ENCODE results near the gene TOE1.

Gene TOE1

DNA sequence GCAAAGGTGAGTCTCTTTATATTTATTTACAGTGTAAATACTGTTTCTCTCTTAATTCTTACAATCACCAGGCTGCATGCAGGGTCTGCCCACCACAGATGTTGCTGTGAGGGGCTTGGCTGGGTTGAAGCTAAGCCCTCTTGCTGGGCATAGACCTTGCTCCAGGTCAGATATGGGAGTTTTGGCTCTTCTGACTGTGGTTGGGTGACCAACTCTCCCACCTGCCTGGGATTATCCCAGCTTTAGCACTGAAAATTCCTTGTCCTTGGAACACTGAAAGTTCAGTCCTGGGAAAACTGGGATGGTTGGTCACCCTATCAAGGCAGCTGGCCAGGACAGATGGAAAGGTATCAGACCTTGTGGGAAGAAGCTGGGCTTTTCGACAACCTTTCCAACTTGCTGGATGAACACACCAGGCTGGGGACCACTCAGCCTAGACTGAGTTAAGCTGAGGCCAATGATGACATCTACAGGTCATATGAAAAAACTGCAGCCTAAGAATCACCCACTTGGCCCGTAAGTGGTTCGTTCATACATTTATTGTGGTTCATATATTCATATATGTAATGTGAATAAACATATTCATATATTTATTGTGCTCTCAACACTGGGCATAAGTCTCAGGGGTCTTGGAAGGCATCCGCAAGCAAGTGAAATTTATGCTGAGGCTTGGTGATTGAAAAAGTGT, 39.8 kb upstream of the TOE1 start:
- Histone ChIP-seq H3K36me3 (ENCODE audit: control insufficient read depth, insufficient read depth, low read length) (no peaks in the 10 kb centered on the region), H2BK5ac (ENCODE audit: low read length) (no peak overlapping the region), H3K79me1 (ENCODE audit: low read length) (no peaks in the 10 kb centered on the region), H3K27me3 (ENCODE audit: insufficient read depth, low read length, poor library complexity) (no peaks in the 10 kb centered on the region), H3K4me1 (ENCODE audit: control insufficient read depth, low read depth, low read length) (peaks cover 9% of the 10 kb centered on the region), H3K4me2 (ENCODE audit: low read length) (no peak overlapping the region), H2BK15ac (replicated peaks; ENCODE audit: low read depth) (no peak overlapping the region), H3K9ac (ENCODE audit: low read length) (no peak overlapping the region), H2AK5ac (ENCODE audit: low read length) (no peak overlapping the region), H3K27ac (ENCODE audit: low read depth, low read length) (no peak overlapping the region), H4K8ac (ENCODE audit: low read depth, low read length) (no peak overlapping the region), H4K5ac (ENCODE audit: low read length) (no peak overlapping the region), H3K18ac (ENCODE audit: low read length) (no peak overlapping the region), H3K79me2 (ENCODE audit: control insufficient read depth, insufficient read depth, low read length) (no peaks in the 10 kb centered on the region), H3K56ac (ENCODE audit: low read length) (no peak overlapping the region), H3K4ac (ENCODE audit: low read depth, low read length) (no peak overlapping the region), H3K4me3 (ENCODE audit: low read length) (no peak overlapping the region), H2BK120ac (ENCODE audit: low read depth, low read length) (no peak overlapping the region), H3K23ac (ENCODE audit: low read length) (no peak overlapping the region)
- DNase-seq = peak; percentile 83
- WGBS (ENCODE audit: extremely low coverage, insufficient coverage, low lambda C conversion rate) = no CpG with 5 or more reads among the region's 4 CpGs

DNA sequence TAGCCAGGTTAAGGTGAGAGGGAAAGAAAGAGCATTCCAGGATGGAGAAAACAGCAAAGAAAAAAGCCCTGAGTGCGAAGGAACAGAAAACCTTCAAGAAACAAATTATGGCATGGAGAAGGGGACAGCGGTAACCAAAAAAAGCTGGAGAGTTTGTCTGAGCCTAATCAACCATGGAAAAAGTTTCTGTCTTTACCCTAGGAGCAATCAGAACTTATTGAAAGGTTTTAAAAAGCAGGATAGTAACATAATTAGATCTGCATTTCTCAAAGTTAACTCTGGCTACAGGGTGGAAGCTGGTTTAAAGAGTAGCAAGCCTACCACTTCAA, 39.3 kb upstream of the TOE1 start:
- WGBS (ENCODE audit: extremely low coverage, insufficient coverage, low lambda C conversion rate) = no CpG with 5 or more reads among the region's 2 CpGs
- H4K5ac ChIP-seq (ENCODE audit: low read length) = no peak overlapping the region
- no peak overlapping the region for H3K4me2 ChIP-seq (ENCODE audit: low read length)
- no peaks in the 10 kb centered on the region for H3K79me2 ChIP-seq (ENCODE audit: control insufficient read depth, insufficient read depth, low read length)
- no peaks in the 10 kb centered on the region for H3K27me3 ChIP-seq (ENCODE audit: insufficient read depth, low read length, poor library complexity)
- no peak overlapping the region for H4K8ac ChIP-seq (ENCODE audit: low read depth, low read length)
- no peak overlapping the region for H3K4ac ChIP-seq (ENCODE audit: low read depth, low read length)
- H3K23ac ChIP-seq (ENCODE audit: low read length) = no peak overlapping the region
- DNase-seq = no peak
- H3K36me3 ChIP-seq (ENCODE audit: control insufficient read depth, insufficient read depth, low read length) = no peaks in the 10 kb centered on the region
- no peak overlapping the region for H3K9ac ChIP-seq (ENCODE audit: low read length)
- no peak overlapping the region for H3K4me3 ChIP-seq (ENCODE audit: low read length)
- H3K4me1 ChIP-seq (ENCODE audit: control insufficient read depth, low read depth, low read length) = peaks cover 11% of the 10 kb centered on the region
- no peak overlapping the region for H2BK120ac ChIP-seq (ENCODE audit: low read depth, low read length)
- H3K79me1 ChIP-seq (ENCODE audit: low read length) = no peaks in the 10 kb centered on the region
- no peak overlapping the region for H2AK5ac ChIP-seq (ENCODE audit: low read length)
- H2BK15ac ChIP-seq (replicated peaks; ENCODE audit: low read depth) = no peak overlapping the region
- no peak overlapping the region for H3K18ac ChIP-seq (ENCODE audit: low read length)
- H3K56ac ChIP-seq (ENCODE audit: low read length) = no peak overlapping the region
- no peak overlapping the region for H2BK5ac ChIP-seq (ENCODE audit: low read length)
- no peak overlapping the region for H3K27ac ChIP-seq (ENCODE audit: low read depth, low read length)

DNA sequence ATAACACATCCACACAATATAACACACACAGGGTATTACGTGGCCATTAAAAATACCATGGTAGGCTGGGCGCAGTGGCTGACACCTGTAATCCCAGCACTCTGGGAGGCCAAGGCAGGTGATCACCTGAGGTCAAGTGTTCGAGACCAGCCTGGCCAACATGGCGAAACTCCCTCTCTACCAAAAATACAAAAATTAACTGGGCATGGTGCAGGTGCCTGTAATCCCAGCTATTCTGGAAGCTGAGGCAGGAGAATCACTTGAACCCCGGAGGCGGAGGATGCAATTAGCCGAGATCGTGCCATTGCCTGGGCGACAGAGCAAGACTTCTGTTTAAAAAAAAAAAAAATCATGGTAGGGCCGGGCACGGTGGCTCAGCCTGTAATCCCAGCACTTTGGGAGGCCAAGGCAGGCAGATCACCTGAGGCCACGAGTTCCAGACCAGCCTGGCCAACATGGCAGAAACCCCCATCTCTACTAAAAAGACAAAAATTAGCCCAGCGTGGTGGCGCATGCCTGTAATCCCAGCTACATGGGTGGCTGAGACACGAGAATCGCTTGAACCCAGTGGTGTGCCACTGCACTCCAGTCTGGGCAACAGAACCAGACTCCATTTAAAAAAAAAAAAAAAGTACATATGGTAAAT, 37.3 kb upstream of the TOE1 start:
- no peak overlapping the region for H3K4me3 ChIP-seq (ENCODE audit: low read length)
- H3K79me1 ChIP-seq (ENCODE audit: low read length) = no peaks in the 10 kb centered on the region
- H3K4me2 ChIP-seq (ENCODE audit: low read length) = peak overlapping the region; percentile 46
- no peaks in the 10 kb centered on the region for H3K79me2 ChIP-seq (ENCODE audit: control insufficient read depth, insufficient read depth, low read length)
- no peak overlapping the region for H3K23ac ChIP-seq (ENCODE audit: low read length)
- H2BK5ac ChIP-seq (ENCODE audit: low read length) = no peak overlapping the region
- H3K56ac ChIP-seq (ENCODE audit: low read length) = peak overlapping the region; percentile 96
- no peaks in the 10 kb centered on the region for H3K36me3 ChIP-seq (ENCODE audit: control insufficient read depth, insufficient read depth, low read length)
- H3K18ac ChIP-seq (ENCODE audit: low read length) = no peak overlapping the region
- no peaks in the 10 kb centered on the region for H3K27me3 ChIP-seq (ENCODE audit: insufficient read depth, low read length, poor library complexity)
- no CpG with 5 or more reads among the region's 16 CpGs for WGBS (ENCODE audit: extremely low coverage, insufficient coverage, low lambda C conversion rate)
- H3K4me1 ChIP-seq (ENCODE audit: control insufficient read depth, low read depth, low read length) = peaks cover 13% of the 10 kb centered on the region
- no peak overlapping the region for H2AK5ac ChIP-seq (ENCODE audit: low read length)
- no peak overlapping the region for H3K4ac ChIP-seq (ENCODE audit: low read depth, low read length)
- H2BK15ac ChIP-seq (replicated peaks; ENCODE audit: low read depth) = no peak overlapping the region
- H4K8ac ChIP-seq (ENCODE audit: low read depth, low read length) = no peak overlapping the region
- H3K27ac ChIP-seq (ENCODE audit: low read depth, low read length) = no peak overlapping the region
- no peak overlapping the region for H2BK120ac ChIP-seq (ENCODE audit: low read depth, low read length)
- H3K9ac ChIP-seq (ENCODE audit: low read length) = peak overlapping the region; percentile 82
- no peak overlapping the region for H4K5ac ChIP-seq (ENCODE audit: low read length)
- DNase-seq = no peak

DNA sequence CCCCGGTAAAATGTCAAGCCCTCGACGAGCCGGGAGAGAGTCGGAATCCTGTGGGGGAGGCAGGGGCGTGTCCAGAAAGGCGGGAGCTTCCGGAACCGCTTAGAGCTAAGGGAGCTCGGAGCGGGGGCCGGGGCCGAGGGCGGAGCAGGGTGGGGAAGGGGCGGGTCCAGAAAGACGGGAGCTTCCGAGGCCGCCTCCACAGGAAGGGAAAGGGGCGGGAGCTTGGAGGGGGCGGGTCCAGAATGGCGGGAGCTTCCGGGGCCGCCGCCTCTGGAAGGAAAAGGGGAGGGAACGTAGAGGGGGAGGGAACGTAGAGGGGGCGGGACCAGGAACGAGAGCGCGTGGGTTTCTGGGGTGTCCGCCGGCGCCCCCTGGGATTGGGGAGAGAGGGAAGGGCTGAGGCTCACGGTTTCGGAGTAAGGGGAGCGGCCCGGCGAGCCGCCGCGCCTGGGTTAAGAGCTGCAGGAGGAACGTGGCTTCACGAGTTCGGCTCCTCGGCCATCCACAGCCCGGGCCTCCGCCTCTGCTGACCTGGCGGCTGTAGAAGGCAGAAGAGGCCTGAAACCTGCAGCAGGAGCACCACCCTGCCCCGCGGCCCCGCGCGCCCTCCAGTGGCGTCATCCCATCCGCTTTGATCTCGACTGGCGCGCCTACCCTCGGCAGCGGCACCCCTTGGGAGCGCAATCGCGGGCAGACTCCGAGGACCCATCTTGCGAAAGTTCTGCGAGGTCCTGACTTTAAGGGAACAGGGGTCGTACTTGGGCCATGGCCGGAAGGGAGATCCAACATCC, 36.3 kb upstream of the TOE1 start:
- H3K36me3 ChIP-seq (ENCODE audit: control insufficient read depth, insufficient read depth, low read length) = no peaks in the 10 kb centered on the region
- peak overlapping the region; percentile 94 for H3K18ac ChIP-seq (ENCODE audit: low read length)
- H3K27ac ChIP-seq (ENCODE audit: low read depth, low read length) = peak overlapping the region; percentile 77
- H3K9ac ChIP-seq (ENCODE audit: low read length) = peak overlapping the region; percentile 82
- H4K5ac ChIP-seq (ENCODE audit: low read length) = no peak overlapping the region
- H2BK120ac ChIP-seq (ENCODE audit: low read depth, low read length) = no peak overlapping the region
- H3K4me1 ChIP-seq (ENCODE audit: control insufficient read depth, low read depth, low read length) = peaks cover 13% of the 10 kb centered on the region
- no peak overlapping the region for H4K8ac ChIP-seq (ENCODE audit: low read depth, low read length)
- H3K27me3 ChIP-seq (ENCODE audit: insufficient read depth, low read length, poor library complexity) = no peaks in the 10 kb centered on the region
- peak overlapping the region; percentile 83 for H3K23ac ChIP-seq (ENCODE audit: low read length)
- H3K4me3 ChIP-seq (ENCODE audit: low read length) = peak overlapping the region; percentile 66
- peak overlapping the region; percentile 93 for H3K4ac ChIP-seq (ENCODE audit: low read depth, low read length)
- no peaks in the 10 kb centered on the region for H3K79me1 ChIP-seq (ENCODE audit: low read length)
- H3K79me2 ChIP-seq (ENCODE audit: control insufficient read depth, insufficient read depth, low read length) = no peaks in the 10 kb centered on the region
- peak overlapping the region; percentile 80 for H2BK5ac ChIP-seq (ENCODE audit: low read length)
- H2AK5ac ChIP-seq (ENCODE audit: low read length) = no peak overlapping the region
- H2BK15ac ChIP-seq (replicated peaks; ENCODE audit: low read depth) = no peak overlapping the region
- peak overlapping the region; percentile 93 for H3K56ac ChIP-seq (ENCODE audit: low read length)
- WGBS (ENCODE audit: extremely low coverage, insufficient coverage, low lambda C conversion rate) = no CpG with 5 or more reads among the region's 68 CpGs
- peak overlapping the region; percentile 90 for H3K4me2 ChIP-seq (ENCODE audit: low read length)
- DNase-seq = peak; percentile 99

- no peaks in the 10 kb centered on the region for H3K79me1 ChIP-seq (ENCODE audit: low read length)
- DNase-seq = no peak
- no peaks in the 10 kb centered on the region for H3K79me2 ChIP-seq (ENCODE audit: control insufficient read depth, insufficient read depth, low read length)
These were observed 35.5 kb upstream of the TOE1 start for GRCh38 chr1:45304311-45305081.

More at GRCh38 chr1:45304311-45305081, 35.5 kb upstream of the TOE1 start:
- H2AK5ac ChIP-seq (ENCODE audit: low read length) = no peak overlapping the region
- H3K56ac ChIP-seq (ENCODE audit: low read length) = peak overlapping the region; percentile 93
- H3K36me3 ChIP-seq (ENCODE audit: control insufficient read depth, insufficient read depth, low read length) = no peaks in the 10 kb centered on the region
- H3K27ac ChIP-seq (ENCODE audit: low read depth, low read length) = peak overlapping the region; percentile 76
- H3K23ac ChIP-seq (ENCODE audit: low read length) = peak overlapping the region; percentile 83
- no peak overlapping the region for H4K5ac ChIP-seq (ENCODE audit: low read length)
- peaks cover 13% of the 10 kb centered on the region for H3K4me1 ChIP-seq (ENCODE audit: control insufficient read depth, low read depth, low read length)
- peak overlapping the region; percentile 93 for H3K4ac ChIP-seq (ENCODE audit: low read depth, low read length)
- H2BK15ac ChIP-seq (replicated peaks; ENCODE audit: low read depth) = no peak overlapping the region
- H3K9ac ChIP-seq (ENCODE audit: low read length) = peak overlapping the region; percentile 73
- H3K18ac ChIP-seq (ENCODE audit: low read length) = peak overlapping the region; percentile 64
- no peaks in the 10 kb centered on the region for H3K27me3 ChIP-seq (ENCODE audit: insufficient read depth, low read length, poor library complexity)
- peak overlapping the region; percentile 80 for H2BK5ac ChIP-seq (ENCODE audit: low read length)
- H3K4me2 ChIP-seq (ENCODE audit: low read length) = peak overlapping the region; percentile 90
- WGBS (ENCODE audit: extremely low coverage, insufficient coverage, low lambda C conversion rate) = no CpG with 5 or more reads among the region's 15 CpGs
- H3K4me3 ChIP-seq (ENCODE audit: low read length) = peak overlapping the region; percentile 66
- no peak overlapping the region for H2BK120ac ChIP-seq (ENCODE audit: low read depth, low read length)
- H4K8ac ChIP-seq (ENCODE audit: low read depth, low read length) = no peak overlapping the region

Measured in mesendoderm (in vitro differentiated cells).